ENCODE results near the gene GOLGA8G.
"Not testable (repeated sequence)": the region's sequence is repeated elsewhere in the genome, so short reads cannot be mapped to it uniquely, and the experiment has no call there.

GRCh38 chr15:28532954-28533353, at the start of gene GOLGA8G:
- TF ChIP-seq CTCF (IDR thresholded peaks at IDR 0.05; ENCODE audit: low read depth, low read length, missing input control); MAX (IDR thresholded peaks at IDR 0.05); RAD21 (IDR thresholded peaks at IDR 0.05); JUND (IDR thresholded peaks at IDR 0.05); EGR1 (IDR thresholded peaks at IDR 0.05; ENCODE audit: low read depth in 2 of 2); REST (IDR thresholded peaks at IDR 0.05); FOXA2 (IDR thresholded peaks at IDR 0.05); SP1 (IDR thresholded peaks at IDR 0.05); RXRA (IDR thresholded peaks at IDR 0.05); TAF1 (conservative IDR thresholded peaks at IDR 0.05); ZBTB33 (IDR thresholded peaks at IDR 0.05); FOXA1 (IDR thresholded peaks at IDR 0.05); YY1 (IDR thresholded peaks at IDR 0.05); ATF3 (IDR thresholded peaks at IDR 0.05): not testable (repeated sequence)

All from liver (tissue), 3 donors.